CD4-positive, alpha-beta T cell treated with Interleukin-10 for 1 hour (primary cell): ENCODE measurements around the gene ABR.
"Not testable (repeated sequence)": the region's sequence is repeated elsewhere in the genome, so short reads cannot be mapped to it uniquely, and the experiment has no call there.

Source experiments
- DNase-seq: peaks from one replicate; pipeline ENCODE4 v3.0.0-alpha.2; 2020

ABR gene

GRCh38 chr17:1090465-1091189 lies 89.2 kb downstream of the ABR start:
- DNase-seq = no peak

GRCh38 chr17:1089915-1090314 lies 89.9 kb downstream of the ABR start:
- no peak for DNase-seq

GRCh38 chr17:1087381-1088241 lies 92.2 kb downstream of the ABR start:
- no peak for DNase-seq

- DNase-seq = no peak
These were observed 96.2 kb downstream of the ABR start for GRCh38 chr17:1083451-1084187.

GRCh38 chr17:1082579-1082978 lies 97.2 kb downstream of the ABR start:
- no peak for DNase-seq

GRCh38 chr17:1078831-1079561 lies 100.8 kb downstream of the ABR start:
- DNase-seq = no peak

GRCh38 chr17:1077986-1078711 lies 101.6 kb downstream of the ABR start:
- no peak for DNase-seq

GRCh38 chr17:1077581-1077985 lies 102.2 kb downstream of the ABR start:
- no peak for DNase-seq

GRCh38 chr17:1076982-1077302 lies 102.8 kb downstream of the ABR start:
- no peak for DNase-seq

- no peak for DNase-seq
These were observed 103.3 kb downstream of the ABR start for GRCh38 chr17:1076299-1076981.

GRCh38 chr17:1074886-1075605 lies 104.7 kb downstream of the ABR start:
- no peak for DNase-seq

GRCh38 chr17:1073963-1074625 lies 105.7 kb downstream of the ABR start:
- DNase-seq = not testable (repeated sequence)

GRCh38 chr17:1073241-1073962 lies 106.4 kb downstream of the ABR start:
- no peak for DNase-seq

GRCh38 chr17:1072551-1072961 lies 107.2 kb downstream of the ABR start:
- DNase-seq = no peak

GRCh38 chr17:1071103-1071825 lies 108.5 kb downstream of the ABR start:
- no peak for DNase-seq

GRCh38 chr17:1070411-1070810 lies 109.4 kb downstream of the ABR start:
- no peak for DNase-seq

GRCh38 chr17:1069847-1070246 lies 109.9 kb downstream of the ABR start:
- DNase-seq = no peak

- DNase-seq = no peak
These were observed 111.4 kb downstream of the ABR start for GRCh38 chr17:1068356-1068755.
